Ishikawa (cell line): Measurements from ENCODE around the gene GALT.

Experiments
- CEBPB ChIP-seq: IDR thresholded peaks from 2 replicates; pipeline ENCODE4 v1.6.1; 2012
- CREB1 ChIP-seq: IDR thresholded peaks from 2 replicates; pipeline ENCODE4 v1.6.1; 2012; ENCODE audit warnings: low read depth
- EGR1 ChIP-seq: IDR thresholded peaks from 2 replicates; pipeline ENCODE4 v1.6.1; 2012
- EP300 ChIP-seq: IDR thresholded peaks from 2 replicates; pipeline ENCODE4 v1.6.1; 2012; ENCODE audit warnings: borderline replicate concordance
- FOXM1 ChIP-seq: IDR thresholded peaks from 2 replicates; pipeline ENCODE4 v1.6.1; 2012; ENCODE audit warnings: low read depth, borderline replicate concordance
- NFIC ChIP-seq: IDR thresholded peaks from 2 replicates; pipeline ENCODE4 v1.6.1; 2012
- RAD21 ChIP-seq: IDR thresholded peaks from 2 replicates; pipeline ENCODE4 v1.6.1; 2012; ENCODE audit warnings: low read depth
- TAF1 ChIP-seq: IDR thresholded peaks from 2 replicates; pipeline ENCODE4 v1.6.1; 2012; ENCODE audit warnings: low read depth, mild to moderate bottlenecking
- TCF12 ChIP-seq: IDR thresholded peaks from 2 replicates; pipeline ENCODE4 v1.6.1; 2012; ENCODE audit warnings: low read depth
- TEAD4 ChIP-seq: IDR thresholded peaks from 2 replicates; pipeline ENCODE4 v1.6.1; 2012
- YY1 ChIP-seq: IDR thresholded peaks from 2 replicates; pipeline ENCODE4 v1.6.1; 2012; ENCODE audit warnings: low read depth
- ZBTB7A ChIP-seq: IDR thresholded peaks from 2 replicates; pipeline ENCODE4 v1.6.1; 2012; ENCODE audit warnings: low read depth
- TF ChIP-seq, protein P1 (sequence below): IDR thresholded peaks from 2 replicates; pipeline ENCODE4 v1.6.1; 2012
- TF ChIP-seq, protein P2 (sequence below): IDR thresholded peaks from 2 replicates; pipeline ENCODE4 v1.6.1; 2012; ENCODE audit warnings: low read depth, mild to moderate bottlenecking
- TF ChIP-seq, protein P3 (sequence below): IDR thresholded peaks from 2 replicates; pipeline ENCODE4 v1.6.1; 2012

GALT gene

DNA sequence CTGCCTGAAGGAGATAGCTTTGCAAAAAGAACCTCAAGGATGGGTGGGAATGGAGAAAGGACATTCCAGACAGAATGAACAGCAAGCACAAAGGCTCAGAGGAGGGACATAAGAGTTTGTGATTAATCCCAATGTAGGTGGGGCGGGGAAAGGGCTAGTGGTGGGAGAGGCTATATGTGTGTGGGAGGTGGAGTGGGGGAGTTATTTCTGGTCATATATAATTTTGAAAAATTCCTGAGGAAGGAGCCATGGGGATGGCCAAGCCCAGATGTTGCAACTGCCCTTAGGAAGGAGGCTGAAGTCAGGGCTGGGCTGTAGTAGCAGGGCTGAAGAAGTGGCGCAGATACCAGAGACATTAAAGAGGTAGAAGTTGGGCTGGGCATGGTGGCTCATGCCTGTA is 29.4 kb downstream of the GALT start:
- TF ChIP-seq TEAD4 (no peak), NFIC (no peak), FOXM1 (no peak), EP300 (no peak), CREB1 (no peak), CEBPB (no peak), YY1 (no peak), RAD21 (no peak), TCF12 (no peak), EGR1 (no peak), ZBTB7A (no peak), TAF1 (no peak)
- TF ChIP-seq, protein P1, sequence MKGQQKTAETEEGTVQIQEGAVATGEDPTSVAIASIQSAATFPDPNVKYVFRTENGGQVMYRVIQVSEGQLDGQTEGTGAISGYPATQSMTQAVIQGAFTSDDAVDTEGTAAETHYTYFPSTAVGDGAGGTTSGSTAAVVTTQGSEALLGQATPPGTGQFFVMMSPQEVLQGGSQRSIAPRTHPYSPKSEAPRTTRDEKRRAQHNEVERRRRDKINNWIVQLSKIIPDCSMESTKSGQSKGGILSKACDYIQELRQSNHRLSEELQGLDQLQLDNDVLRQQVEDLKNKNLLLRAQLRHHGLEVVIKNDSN = no peak
- TF ChIP-seq, protein P2, sequence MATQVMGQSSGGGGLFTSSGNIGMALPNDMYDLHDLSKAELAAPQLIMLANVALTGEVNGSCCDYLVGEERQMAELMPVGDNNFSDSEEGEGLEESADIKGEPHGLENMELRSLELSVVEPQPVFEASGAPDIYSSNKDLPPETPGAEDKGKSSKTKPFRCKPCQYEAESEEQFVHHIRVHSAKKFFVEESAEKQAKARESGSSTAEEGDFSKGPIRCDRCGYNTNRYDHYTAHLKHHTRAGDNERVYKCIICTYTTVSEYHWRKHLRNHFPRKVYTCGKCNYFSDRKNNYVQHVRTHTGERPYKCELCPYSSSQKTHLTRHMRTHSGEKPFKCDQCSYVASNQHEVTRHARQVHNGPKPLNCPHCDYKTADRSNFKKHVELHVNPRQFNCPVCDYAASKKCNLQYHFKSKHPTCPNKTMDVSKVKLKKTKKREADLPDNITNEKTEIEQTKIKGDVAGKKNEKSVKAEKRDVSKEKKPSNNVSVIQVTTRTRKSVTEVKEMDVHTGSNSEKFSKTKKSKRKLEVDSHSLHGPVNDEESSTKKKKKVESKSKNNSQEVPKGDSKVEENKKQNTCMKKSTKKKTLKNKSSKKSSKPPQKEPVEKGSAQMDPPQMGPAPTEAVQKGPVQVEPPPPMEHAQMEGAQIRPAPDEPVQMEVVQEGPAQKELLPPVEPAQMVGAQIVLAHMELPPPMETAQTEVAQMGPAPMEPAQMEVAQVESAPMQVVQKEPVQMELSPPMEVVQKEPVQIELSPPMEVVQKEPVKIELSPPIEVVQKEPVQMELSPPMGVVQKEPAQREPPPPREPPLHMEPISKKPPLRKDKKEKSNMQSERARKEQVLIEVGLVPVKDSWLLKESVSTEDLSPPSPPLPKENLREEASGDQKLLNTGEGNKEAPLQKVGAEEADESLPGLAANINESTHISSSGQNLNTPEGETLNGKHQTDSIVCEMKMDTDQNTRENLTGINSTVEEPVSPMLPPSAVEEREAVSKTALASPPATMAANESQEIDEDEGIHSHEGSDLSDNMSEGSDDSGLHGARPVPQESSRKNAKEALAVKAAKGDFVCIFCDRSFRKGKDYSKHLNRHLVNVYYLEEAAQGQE = no peak
- TF ChIP-seq, protein P3, sequence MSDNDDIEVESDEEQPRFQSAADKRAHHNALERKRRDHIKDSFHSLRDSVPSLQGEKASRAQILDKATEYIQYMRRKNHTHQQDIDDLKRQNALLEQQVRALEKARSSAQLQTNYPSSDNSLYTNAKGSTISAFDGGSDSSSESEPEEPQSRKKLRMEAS = no peak

DNA sequence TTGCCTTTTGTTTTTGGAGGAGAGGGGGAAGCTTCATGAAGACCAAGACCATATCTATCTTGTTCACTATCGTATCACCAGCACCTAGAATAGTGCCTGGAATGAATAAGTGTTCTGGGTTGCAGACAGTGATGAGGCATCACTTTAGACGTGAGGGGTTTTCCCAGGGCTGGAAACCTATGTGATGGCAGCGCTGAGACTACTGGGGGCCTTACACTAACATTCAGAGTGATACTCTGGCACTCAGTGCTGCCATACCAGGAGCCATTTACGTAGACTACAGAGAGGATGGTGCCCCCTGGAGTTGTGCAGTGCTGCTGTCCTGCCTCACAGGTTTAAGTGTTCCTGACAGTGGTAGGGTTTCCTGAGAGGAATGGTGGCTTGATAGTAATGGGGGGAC is 37.7 kb downstream of the GALT start:
- TF ChIP-seq, protein P3 = no peak
- TF ChIP-seq EGR1 (no peak), ZBTB7A (no peak), CEBPB (no peak)
- TF ChIP-seq, protein P1 = no peak

DNA sequence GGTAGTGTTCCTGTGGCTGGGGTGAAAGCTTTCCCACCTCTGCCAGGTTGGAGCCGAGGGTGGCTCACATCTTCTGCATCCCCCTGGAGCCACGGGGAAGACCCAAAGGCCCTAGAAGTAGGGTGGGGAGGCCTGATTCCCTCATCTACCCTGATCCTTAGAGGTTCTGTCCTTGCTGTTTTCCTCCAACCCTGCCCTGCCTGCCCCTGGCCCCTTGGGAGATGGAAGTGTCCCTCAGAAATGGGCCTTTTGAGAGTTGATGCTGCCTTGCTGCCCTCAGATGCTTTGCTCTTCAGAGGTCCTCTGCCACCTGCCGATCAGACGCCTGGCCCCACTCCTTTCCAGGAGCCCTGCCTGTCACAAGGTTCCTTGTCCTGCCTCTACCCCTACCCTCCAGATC is 38.3 kb downstream of the GALT start:
- TF ChIP-seq TAF1 (no peak), YY1 (no peak), EP300 (no peak), RAD21 (no peak), EGR1 (no peak), TCF12 (no peak), TEAD4 (no peak), CREB1 (no peak), NFIC (no peak), CEBPB (no peak), ZBTB7A (no peak), FOXM1 (no peak)
- TF ChIP-seq, protein P2 = no peak
- TF ChIP-seq, protein P1 = no peak
- TF ChIP-seq, protein P3 = no peak

DNA sequence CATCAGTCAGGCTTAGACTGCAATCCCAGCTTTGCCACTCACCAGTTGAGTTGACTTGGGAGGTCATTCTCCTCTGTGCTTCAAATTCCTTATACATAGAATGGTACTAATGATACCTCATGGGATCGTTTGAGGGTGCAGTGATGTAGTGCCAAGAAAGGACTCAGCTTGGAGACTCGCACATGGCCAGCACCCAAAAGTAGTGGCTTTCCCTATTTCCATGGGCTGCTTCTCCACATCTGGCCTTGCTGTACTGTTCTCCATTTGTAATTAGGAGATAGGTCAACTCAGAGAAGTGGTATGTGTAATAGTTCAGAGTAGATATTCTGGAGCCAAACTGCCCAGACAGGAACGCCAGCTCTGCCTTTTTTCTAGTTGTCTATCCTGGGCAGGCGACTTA is 39.1 kb downstream of the GALT start:
- TF ChIP-seq TCF12 = no peak
- no peak for TF ChIP-seq RAD21

DNA sequence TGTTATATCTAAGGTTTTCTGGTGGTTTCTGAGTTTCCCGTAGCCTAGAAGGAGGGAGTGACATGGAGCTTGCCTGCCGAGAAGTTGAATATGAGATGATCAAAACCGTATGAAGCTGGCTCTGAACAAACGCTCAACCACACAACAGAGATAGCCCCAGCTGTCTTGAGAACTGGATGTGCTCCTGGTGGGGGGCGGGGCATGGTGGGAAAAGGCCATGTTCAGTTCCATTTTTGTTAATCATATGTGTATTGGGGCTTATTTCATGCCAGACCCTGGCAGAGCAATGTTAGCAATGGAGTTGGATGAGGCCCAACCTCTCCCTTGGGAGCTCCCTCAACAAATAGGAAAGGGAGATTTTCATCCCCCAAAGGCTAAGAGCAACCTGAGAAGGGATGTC is 39.8 kb downstream of the GALT start:
- TF ChIP-seq EP300 (no peak), TEAD4 (no peak), EGR1 (no peak), CEBPB (no peak), RAD21 (no peak)
- TF ChIP-seq, protein P2 = no peak
